LNCaP clone FGC (cell line): Measurements from ENCODE around the gene DENND5B.
"Not testable (repeated sequence)": the region's sequence is repeated elsewhere in the genome, so short reads cannot be mapped to it uniquely, and the experiment has no call there.

ENCODE experiments used
- DNase-seq: peaks from one replicate; pipeline ENCODE4 v3.0.0-alpha.2; 2011; ENCODE audit warnings: low read depth
- H3K4me3 ChIP-seq: 2 replicates; pipeline ENCODE4 v1.5.1; 2011; ENCODE audit warnings: mild to moderate bottlenecking, low read depth, low read length, control low read depth
- TF ChIP-seq, protein P1 (sequence below): IDR thresholded peaks from 2 replicates; pipeline ENCODE4 v1.5.1; 2012; ENCODE audit warnings: mild to moderate bottlenecking; ENCODE audit not compliant: control insufficient read depth, insufficient read depth; ENCODE audit errors: extremely low read depth

Gene DENND5B

DNA sequence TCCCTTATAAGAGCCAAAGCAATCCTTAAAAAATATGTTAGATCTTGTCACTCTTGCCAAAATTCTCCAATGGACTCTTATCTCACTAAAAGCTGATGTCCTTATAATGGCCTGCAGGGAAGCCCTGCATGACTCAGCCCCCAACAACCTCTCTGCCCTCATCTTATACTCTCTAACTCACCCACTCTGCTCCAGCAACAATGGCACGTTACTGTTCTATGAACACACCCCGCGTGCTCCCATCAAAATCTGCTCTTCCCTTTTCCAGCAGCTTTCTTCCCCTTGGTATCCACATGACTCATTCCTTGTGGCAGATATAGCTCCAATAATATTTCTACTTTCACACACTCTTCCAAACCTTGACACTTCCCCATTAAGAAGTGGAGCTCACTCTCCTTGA is 108.1 kb downstream of the DENND5B start:
- DNase-seq: no peak
- no peak overlapping the region for H3K4me3 ChIP-seq
- TF ChIP-seq, protein P1, sequence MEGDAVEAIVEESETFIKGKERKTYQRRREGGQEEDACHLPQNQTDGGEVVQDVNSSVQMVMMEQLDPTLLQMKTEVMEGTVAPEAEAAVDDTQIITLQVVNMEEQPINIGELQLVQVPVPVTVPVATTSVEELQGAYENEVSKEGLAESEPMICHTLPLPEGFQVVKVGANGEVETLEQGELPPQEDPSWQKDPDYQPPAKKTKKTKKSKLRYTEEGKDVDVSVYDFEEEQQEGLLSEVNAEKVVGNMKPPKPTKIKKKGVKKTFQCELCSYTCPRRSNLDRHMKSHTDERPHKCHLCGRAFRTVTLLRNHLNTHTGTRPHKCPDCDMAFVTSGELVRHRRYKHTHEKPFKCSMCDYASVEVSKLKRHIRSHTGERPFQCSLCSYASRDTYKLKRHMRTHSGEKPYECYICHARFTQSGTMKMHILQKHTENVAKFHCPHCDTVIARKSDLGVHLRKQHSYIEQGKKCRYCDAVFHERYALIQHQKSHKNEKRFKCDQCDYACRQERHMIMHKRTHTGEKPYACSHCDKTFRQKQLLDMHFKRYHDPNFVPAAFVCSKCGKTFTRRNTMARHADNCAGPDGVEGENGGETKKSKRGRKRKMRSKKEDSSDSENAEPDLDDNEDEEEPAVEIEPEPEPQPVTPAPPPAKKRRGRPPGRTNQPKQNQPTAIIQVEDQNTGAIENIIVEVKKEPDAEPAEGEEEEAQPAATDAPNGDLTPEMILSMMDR: no peak

DNA sequence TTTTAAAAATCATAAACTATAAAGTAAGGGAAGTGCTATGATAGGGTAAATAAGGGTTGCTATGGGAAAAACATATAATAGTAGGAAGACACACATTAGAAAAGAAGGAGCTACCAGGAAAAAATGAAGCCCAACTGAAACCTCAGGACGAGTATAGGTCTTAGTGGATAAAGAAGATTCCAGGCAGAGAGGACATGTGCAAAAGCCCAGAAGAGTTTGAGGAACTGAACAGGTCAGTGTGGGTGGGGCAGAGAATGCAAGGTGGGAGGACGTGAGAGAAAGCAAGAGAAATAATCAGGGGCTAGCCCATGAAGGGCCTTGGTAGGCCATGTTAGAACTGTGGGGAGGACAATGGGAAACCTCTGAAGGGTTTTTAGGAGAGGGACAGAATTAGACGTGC is 109.5 kb downstream of the DENND5B start:
- DNase-seq: no peak
- no peak overlapping the region for H3K4me3 ChIP-seq
- TF ChIP-seq, protein P1: no peak

DNA sequence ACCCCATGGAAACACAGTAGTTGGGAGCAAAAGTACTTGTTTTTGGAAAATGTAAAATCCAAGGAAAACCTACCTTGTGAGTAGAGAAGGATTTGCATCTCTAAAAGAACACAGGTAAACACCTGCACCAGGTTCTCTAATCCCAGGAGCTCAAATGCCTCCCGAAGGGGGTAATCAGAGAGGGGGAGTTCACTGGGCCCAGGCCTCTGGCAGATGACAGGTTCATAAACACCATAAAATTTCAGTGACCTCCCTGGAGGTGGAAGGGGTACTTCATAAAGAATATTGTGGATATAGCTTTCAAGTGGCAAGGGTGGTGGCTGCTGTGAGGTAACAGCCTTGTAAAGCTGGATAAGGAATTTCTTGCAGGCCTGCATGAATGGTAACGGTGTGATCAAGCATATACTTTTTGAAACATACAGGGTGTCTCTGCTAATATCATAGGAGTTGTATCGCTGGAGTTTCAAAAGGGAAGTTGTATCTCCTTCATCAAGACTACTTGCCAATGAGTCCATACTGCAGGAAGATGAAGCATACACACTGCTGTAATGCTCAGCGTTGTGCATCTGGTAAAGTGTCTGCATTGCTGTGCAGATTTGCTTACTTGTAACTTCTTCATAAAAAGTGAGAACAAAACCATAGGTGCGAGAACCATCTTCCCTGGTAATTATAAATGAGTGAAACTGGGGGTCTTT is 111.3 kb downstream of the DENND5B start:
- DNase-seq: no peak
- TF ChIP-seq, protein P1: no peak
- H3K4me3 ChIP-seq: no peak overlapping the region

DNA sequence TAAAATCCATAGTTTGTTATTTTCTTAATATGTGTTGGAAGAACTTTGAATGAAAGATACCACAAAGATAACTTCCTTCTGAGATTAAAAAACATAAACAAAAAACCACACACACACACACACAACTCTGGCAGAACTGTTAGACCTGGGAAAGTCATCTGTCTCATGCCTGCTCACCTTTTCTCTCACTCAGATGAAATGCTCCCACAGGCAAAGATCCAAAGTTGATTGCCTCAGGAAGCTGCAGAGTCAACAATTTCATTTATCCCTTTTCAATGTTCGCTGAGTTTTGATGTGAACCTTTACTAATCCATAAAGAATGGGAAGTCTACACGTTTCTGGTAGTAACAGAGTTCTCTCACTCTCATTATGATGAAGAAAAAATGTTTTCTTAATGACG is 112.0 kb downstream of the DENND5B start:
- H3K4me3 ChIP-seq: no peak overlapping the region
- no peak for DNase-seq
- TF ChIP-seq, protein P1: no peak

DNA sequence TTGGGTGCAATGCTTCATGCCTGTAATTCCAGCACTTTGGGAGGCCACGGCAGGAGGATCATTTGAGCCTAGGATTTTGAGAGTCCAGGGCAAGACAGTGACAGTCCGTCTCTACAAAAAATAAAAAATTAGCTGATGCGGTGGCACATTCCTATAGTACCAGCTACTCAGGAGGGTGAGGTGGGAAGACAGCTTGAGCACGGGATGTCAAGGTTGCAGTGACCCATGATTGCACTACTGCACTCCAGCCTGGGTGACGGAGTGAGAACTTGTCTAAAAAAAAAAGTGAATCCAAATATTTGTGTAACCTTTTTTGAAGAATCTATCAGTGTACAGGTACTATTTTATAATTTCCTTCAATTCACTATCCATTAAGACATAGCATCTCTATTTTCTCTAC is 112.5 kb downstream of the DENND5B start:
- no peak for DNase-seq
- TF ChIP-seq, protein P1: no peak
- no peak overlapping the region for H3K4me3 ChIP-seq

DNA sequence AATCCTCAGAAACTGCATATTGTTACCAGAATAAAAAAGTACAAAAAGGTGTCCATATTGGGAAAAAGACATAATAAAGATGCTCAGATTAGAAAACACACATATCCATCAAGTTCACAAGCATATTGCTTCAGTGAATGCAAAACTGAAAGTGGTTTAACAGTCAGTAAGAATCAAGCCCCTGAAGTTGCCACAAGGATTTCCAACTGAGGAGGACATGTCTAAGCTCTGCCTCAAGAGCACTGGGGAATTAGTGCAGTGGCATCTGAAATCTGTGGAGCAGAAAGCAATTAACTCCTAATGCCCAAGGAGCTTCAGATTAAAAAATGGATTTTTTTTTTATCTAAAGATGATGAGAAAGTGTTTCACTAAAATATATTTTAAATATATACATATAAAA is 113.2 kb downstream of the DENND5B start:
- no peak overlapping the region for H3K4me3 ChIP-seq
- no peak for DNase-seq
- TF ChIP-seq, protein P1: no peak

DNA sequence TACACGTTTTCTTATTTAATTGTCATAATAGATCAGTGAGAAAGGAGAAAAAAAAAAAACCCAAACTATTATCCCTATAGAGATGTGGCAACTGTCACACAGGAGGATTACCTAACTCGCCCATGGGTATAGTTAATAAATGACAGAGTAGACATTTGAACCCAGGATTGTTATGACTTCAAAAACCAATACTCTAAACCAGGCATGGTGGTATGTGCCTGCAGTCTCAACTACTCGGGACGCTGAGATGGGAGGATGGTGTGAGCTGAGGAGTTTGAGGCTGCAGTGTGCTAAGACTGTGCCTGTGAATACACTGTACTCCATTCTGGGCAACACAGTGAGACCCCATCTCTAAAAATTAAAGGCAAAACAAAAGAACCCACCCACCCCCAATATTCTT is 114.5 kb downstream of the DENND5B start:
- H3K4me3 ChIP-seq: no peak overlapping the region
- no peak for DNase-seq
- TF ChIP-seq, protein P1: no peak

DNA sequence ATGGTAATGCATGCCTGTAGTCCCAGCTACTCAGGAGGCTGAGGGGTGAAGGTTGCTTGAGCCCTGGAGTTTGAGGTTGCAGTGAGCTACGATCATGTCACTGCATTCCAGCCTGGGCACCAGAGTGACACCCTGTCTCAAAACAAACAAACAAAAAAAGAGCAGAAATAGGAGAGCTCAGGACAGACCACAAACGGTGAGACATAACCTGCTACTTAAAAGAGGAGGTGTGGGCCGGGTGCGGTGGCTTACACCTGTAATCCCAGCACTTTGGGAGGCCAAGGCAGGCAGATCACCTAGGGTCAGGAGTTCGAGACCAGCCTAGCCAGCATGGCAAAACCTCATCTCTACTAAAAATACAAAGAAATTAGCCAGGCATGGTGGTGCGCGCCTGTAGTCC is 115.3 kb downstream of the DENND5B start:
- not testable (repeated sequence) for H3K4me3 ChIP-seq, DNase-seq
